GM11168 (cell line): ENCODE measurements around the gene NUCB2.

Source experiments
- in situ Hi-C: fragments of 300-500 bp; cut with MboI; formaldehyde crosslinking; loops from one replicate; pipeline ENCODE4 v1.12.0; 2022; ENCODE audit warnings: low sequenced_read_pairs; ENCODE audit not compliant: unreplicated experiment

Gene NUCB2

GRCh38 chr11:17328871-17329494 is 52.4 kb downstream of the NUCB2 start:
- in situ Hi-C loops: no loop called here

- in situ Hi-C loops: no loop called here
Measured at GRCh38 chr11:17331669-17332068, 55.1 kb downstream of the NUCB2 start.

GRCh38 chr11:17333799-17334586 is 57.5 kb downstream of the NUCB2 start:
- in situ Hi-C loops: no loop called here

GRCh38 chr11:17343257-17343656 is 66.7 kb downstream of the NUCB2 start:
- in situ Hi-C loops: no loop called here

- in situ Hi-C loops: no loop called here
Measured at GRCh38 chr11:17343907-17344306, 67.4 kb downstream of the NUCB2 start.

- in situ Hi-C loops: no loop called here
Measured at GRCh38 chr11:17347676-17348075, 71.1 kb downstream of the NUCB2 start.

- in situ Hi-C loops: no loop called here
Measured at GRCh38 chr11:17350455-17351171, 74.1 kb downstream of the NUCB2 start.

- in situ Hi-C loops: no loop called here
Measured at GRCh38 chr11:17351172-17351509, 74.6 kb downstream of the NUCB2 start.

GRCh38 chr11:17351510-17352176 is 75.1 kb downstream of the NUCB2 start, which contains the start of gene NCR3LG1:
Gene NCR3LG1 (plus strand): TSS chr11:17351800. CDS start chr11:17351970, 170 bp downstream.
- in situ Hi-C loops: no loop called here

- in situ Hi-C loops: no loop called here
Measured at GRCh38 chr11:17352950-17353820, 76.6 kb downstream of the NUCB2 start.

- in situ Hi-C loops: no loop called here
Measured at GRCh38 chr11:17353821-17354600, 77.5 kb downstream of the NUCB2 start.

- in situ Hi-C loops: no loop called here
Measured at GRCh38 chr11:17354601-17354991, 78.1 kb downstream of the NUCB2 start.

GRCh38 chr11:17366495-17366894 is 90.0 kb downstream of the NUCB2 start:
- in situ Hi-C loops: no loop called here

- in situ Hi-C loops: no loop called here
Measured at GRCh38 chr11:17368551-17368950, 92.0 kb downstream of the NUCB2 start.

- in situ Hi-C loops: no loop called here
Measured at GRCh38 chr11:17369094-17369493, 92.6 kb downstream of the NUCB2 start.

GRCh38 chr11:17369684-17370243 is 93.2 kb downstream of the NUCB2 start:
- in situ Hi-C loops: no loop called here

- in situ Hi-C loops: no loop called here
Measured at GRCh38 chr11:17371614-17372013, 95.1 kb downstream of the NUCB2 start.

GRCh38 chr11:17375547-17375946 is 99.0 kb downstream of the NUCB2 start:
- in situ Hi-C loops: no loop called here

- in situ Hi-C loops: no loop called here
Measured at GRCh38 chr11:17376493-17376892, 100.0 kb downstream of the NUCB2 start.
